Neural progenitor cell (in vitro differentiated cells): ENCODE results near the gene OR2T2.
"Not testable (repeated sequence)": the region's sequence is repeated elsewhere in the genome, so short reads cannot be mapped to it uniquely, and the experiment has no call there.

Experiments
- EZH2 ChIP-seq: fragments of 200-600 bp; sonication (generic); IDR thresholded peaks from 2 replicates; pipeline ENCODE4 v1.6.1; 2017; ENCODE audit warnings: antibody characterized with exemption, mild to moderate bottlenecking, moderate library complexity
- TF ChIP-seq, protein P1 (sequence below): fragments of 200-600 bp; sonication (generic); IDR thresholded peaks from 2 replicates; pipeline ENCODE4 v1.5.1; 2017; ENCODE audit warnings: antibody characterized with exemption, mild to moderate bottlenecking

GRCh38 chr1:248475660-248476059, 30.2 kb downstream of the OR2T2 start:
- TF ChIP-seq, protein P1, sequence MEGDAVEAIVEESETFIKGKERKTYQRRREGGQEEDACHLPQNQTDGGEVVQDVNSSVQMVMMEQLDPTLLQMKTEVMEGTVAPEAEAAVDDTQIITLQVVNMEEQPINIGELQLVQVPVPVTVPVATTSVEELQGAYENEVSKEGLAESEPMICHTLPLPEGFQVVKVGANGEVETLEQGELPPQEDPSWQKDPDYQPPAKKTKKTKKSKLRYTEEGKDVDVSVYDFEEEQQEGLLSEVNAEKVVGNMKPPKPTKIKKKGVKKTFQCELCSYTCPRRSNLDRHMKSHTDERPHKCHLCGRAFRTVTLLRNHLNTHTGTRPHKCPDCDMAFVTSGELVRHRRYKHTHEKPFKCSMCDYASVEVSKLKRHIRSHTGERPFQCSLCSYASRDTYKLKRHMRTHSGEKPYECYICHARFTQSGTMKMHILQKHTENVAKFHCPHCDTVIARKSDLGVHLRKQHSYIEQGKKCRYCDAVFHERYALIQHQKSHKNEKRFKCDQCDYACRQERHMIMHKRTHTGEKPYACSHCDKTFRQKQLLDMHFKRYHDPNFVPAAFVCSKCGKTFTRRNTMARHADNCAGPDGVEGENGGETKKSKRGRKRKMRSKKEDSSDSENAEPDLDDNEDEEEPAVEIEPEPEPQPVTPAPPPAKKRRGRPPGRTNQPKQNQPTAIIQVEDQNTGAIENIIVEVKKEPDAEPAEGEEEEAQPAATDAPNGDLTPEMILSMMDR, result not testable (repeated sequence)
- TF ChIP-seq EZH2, result not testable (repeated sequence)
